Glutamatergic neuron (in vitro differentiated cells): ENCODE measurements around the gene FFAR3. TPM values are rescaled to one million over a fixed set of nuclear protein-coding genes. Genes with fewer than 3 reads are reported as not detected.

Experiments used
- DNase-seq: peaks from one replicate; pipeline ENCODE4 v3.0.0; 2022
- H3K27ac Mint-ChIP-seq: one replicate; pipeline ENCODE4 v1.8.0; 2020; ENCODE audit warnings: mild to moderate bottlenecking, mixed read lengths, inconsistent platforms; ENCODE audit not compliant: unreplicated experiment
- H3K27me3 Mint-ChIP-seq: one replicate; pipeline ENCODE4 v1.8.0; 2020; ENCODE audit warnings: mild to moderate bottlenecking, moderate library complexity, mixed read lengths, inconsistent platforms; ENCODE audit not compliant: unreplicated experiment
- H3K36me3 Mint-ChIP-seq: one replicate; pipeline ENCODE4 v1.8.0; 2020; ENCODE audit warnings: mild to moderate bottlenecking, mixed read lengths, inconsistent platforms; ENCODE audit not compliant: unreplicated experiment
- H3K4me1 Mint-ChIP-seq: one replicate; pipeline ENCODE4 v1.8.0; 2020; ENCODE audit warnings: mild to moderate bottlenecking, low read depth, mixed read lengths, inconsistent platforms; ENCODE audit not compliant: unreplicated experiment
- H3K4me3 Mint-ChIP-seq: one replicate; pipeline ENCODE4 v1.8.0; 2020; ENCODE audit warnings: mild to moderate bottlenecking, mixed read lengths, inconsistent platforms; ENCODE audit not compliant: unreplicated experiment
- H3K9me3 Mint-ChIP-seq: one replicate; pipeline ENCODE4 v1.8.0; 2020; ENCODE audit warnings: mild to moderate bottlenecking, moderate library complexity, mixed read lengths, inconsistent platforms; ENCODE audit not compliant: unreplicated experiment
- total RNA-seq: library from RNA; stranded (reverse); fragmentation: NEBNext Ultra II Directional; extraction: Animal tissue kit (Norgen Biotek cat#: 25700); gene quantifications from one replicate; pipeline ENCODE4 v1.2.1, GENCODE V29; 2021; ENCODE audit not compliant: unreplicated experiment
- TF ChIP-seq, protein P1 (sequence below): fragments of 200-600 bp; sonication (generic); IDR thresholded peaks from one replicate; pipeline ENCODE4 v1.5.0; 2021; ENCODE audit not compliant: partially characterized antibody, unreplicated experiment

FFAR3 gene
- total RNA-seq, 1 donor from 2014 or later: not detected

DNA sequence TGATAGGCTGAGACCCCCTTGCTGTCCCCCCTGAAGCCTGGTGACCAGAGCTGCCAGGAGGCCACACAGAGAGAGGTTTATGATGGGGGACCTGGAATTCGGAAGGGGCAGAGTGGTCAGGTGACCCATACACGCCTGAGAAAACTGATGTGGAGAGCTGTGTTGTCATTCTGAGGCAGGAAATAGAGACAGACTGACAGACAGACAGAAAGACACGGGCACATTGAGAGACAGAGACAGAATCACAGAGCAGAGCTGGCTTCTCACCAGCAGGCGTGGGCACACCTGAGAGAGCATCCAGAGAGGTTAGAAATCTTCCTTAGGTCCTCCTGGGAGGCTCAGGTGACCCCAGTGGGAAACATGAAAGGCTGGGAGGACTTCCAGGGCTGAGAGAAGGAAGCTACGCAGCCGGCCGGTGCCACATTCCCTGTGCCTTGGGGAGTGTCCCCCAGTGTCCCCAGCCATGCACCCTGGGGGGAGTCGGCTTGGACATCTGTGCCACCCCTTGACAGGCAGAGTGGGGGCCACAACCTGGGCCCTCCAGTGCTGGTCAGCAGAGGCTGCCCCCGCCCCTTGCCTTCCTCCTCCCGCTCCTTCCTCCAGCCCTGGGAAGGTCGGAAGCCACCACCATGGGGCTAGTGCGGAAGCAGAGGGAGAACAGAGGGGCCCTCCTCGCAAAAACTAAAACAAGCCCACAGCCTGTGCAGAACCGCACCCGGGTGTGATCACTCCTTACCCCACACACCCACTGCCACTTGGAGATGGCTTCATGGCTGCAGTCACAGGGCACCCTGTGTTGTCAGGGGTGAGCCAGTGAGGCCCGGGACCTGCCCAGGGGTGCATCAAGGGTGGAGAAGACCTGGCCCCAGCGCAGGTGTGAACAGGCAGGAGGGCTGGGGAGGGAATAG lies 8.4 kb upstream of the FFAR3 start:
- DNase-seq: no peak
- Mint-ChIP-seq H3K4me1 (peaks cover 1% of the 10 kb centered on the region), H3K27ac (no peak overlapping the region), H3K9me3 (peaks cover 4% of the 10 kb centered on the region), H3K4me3 (no peak overlapping the region), H3K36me3 (no peaks in the 10 kb centered on the region), H3K27me3 (peaks cover 6% of the 10 kb centered on the region)
- TF ChIP-seq, protein P1, sequence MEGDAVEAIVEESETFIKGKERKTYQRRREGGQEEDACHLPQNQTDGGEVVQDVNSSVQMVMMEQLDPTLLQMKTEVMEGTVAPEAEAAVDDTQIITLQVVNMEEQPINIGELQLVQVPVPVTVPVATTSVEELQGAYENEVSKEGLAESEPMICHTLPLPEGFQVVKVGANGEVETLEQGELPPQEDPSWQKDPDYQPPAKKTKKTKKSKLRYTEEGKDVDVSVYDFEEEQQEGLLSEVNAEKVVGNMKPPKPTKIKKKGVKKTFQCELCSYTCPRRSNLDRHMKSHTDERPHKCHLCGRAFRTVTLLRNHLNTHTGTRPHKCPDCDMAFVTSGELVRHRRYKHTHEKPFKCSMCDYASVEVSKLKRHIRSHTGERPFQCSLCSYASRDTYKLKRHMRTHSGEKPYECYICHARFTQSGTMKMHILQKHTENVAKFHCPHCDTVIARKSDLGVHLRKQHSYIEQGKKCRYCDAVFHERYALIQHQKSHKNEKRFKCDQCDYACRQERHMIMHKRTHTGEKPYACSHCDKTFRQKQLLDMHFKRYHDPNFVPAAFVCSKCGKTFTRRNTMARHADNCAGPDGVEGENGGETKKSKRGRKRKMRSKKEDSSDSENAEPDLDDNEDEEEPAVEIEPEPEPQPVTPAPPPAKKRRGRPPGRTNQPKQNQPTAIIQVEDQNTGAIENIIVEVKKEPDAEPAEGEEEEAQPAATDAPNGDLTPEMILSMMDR: no peak

DNA sequence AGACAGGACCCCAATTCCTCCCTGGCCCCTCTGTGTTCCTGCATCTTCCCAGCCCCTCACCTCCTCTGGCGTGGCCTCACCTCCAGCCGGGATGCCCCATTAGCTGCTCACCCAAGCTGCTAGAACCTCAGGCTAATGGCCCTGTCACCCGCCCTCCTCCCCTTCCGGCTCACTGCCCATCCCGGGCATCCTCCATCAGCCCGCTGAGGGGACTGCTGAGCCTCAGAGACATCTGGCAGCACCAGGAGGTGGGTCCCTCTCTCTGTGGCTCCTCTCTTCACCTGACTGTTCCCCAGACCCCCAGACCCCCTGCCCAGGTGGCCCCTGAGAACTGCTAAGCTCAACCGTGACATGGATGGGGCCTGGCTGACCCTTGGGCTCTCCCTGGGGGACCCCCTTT lies 7.7 kb upstream of the FFAR3 start:
- Mint-ChIP-seq H3K9me3 (peaks cover 4% of the 10 kb centered on the region), H3K36me3 (no peaks in the 10 kb centered on the region), H3K27ac (no peak overlapping the region), H3K4me3 (no peak overlapping the region), H3K4me1 (peaks cover 1% of the 10 kb centered on the region), H3K27me3 (peaks cover 6% of the 10 kb centered on the region)
- no peak for DNase-seq
- TF ChIP-seq, protein P1: no peak

DNA sequence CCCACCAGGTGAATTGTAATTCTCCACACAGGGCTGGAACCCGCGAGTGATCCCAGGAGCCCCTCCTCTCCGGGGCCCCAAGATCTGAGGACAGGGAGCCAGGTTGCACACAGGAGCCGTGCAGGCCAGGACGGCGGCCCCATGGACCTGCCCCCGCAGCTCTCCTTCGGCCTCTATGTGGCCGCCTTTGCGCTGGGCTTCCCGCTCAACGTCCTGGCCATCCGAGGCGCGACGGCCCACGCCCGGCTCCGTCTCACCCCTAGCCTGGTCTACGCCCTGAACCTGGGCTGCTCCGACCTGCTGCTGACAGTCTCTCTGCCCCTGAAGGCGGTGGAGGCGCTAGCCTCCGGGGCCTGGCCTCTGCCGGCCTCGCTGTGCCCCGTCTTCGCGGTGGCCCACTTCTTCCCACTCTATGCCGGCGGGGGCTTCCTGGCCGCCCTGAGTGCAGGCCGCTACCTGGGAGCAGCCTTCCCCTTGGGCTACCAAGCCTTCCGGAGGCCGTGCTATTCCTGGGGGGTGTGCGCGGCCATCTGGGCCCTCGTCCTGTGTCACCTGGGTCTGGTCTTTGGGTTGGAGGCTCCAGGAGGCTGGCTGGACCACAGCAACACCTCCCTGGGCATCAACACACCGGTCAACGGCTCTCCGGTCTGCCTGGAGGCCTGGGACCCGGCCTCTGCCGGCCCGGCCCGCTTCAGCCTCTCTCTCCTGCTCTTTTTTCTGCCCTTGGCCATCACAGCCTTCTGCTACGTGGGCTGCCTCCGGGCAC lies 6.7 kb upstream of the FFAR3 start:
- no peak overlapping the region for H3K4me3 Mint-ChIP-seq

DNA sequence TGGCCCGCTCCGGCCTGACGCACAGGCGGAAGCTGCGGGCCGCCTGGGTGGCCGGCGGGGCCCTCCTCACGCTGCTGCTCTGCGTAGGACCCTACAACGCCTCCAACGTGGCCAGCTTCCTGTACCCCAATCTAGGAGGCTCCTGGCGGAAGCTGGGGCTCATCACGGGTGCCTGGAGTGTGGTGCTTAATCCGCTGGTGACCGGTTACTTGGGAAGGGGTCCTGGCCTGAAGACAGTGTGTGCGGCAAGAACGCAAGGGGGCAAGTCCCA lies 6.1 kb upstream of the FFAR3 start:
- TF ChIP-seq, protein P1: no peak
- peaks cover 1% of the 10 kb centered on the region for H3K4me1 Mint-ChIP-seq
- H3K36me3 Mint-ChIP-seq: no peaks in the 10 kb centered on the region
- no peak overlapping the region for H3K27ac Mint-ChIP-seq
- H3K27me3 Mint-ChIP-seq: peaks cover 10% of the 10 kb centered on the region
- peaks cover 6% of the 10 kb centered on the region for H3K9me3 Mint-ChIP-seq
- no peak for DNase-seq
- H3K4me3 Mint-ChIP-seq: no peak overlapping the region

More for the DNA sequence above, 6.7 kb upstream of the FFAR3 start:
- peaks cover 10% of the 10 kb centered on the region for H3K27me3 Mint-ChIP-seq
- DNase-seq: no peak
- H3K4me1 Mint-ChIP-seq: peaks cover 1% of the 10 kb centered on the region
- no peaks in the 10 kb centered on the region for H3K36me3 Mint-ChIP-seq
- peaks cover 6% of the 10 kb centered on the region for H3K9me3 Mint-ChIP-seq
- TF ChIP-seq, protein P1: no peak
- H3K27ac Mint-ChIP-seq: no peak overlapping the region
